Central memory CD8-positive, alpha-beta T cell (primary cell): ENCODE results near the gene GARS1.
A peak's percentile ranks its signal among the peaks of the same experiment; 100 is the strongest.

ENCODE experiments used
- ATAC-seq: fragments of 150-1000 bp; cut with Tn5 transposase; replicated peaks from 2 replicates; pipeline ENCODE4 v1.10.0; 2022; ENCODE audit warnings: mild to moderate bottlenecking, moderate FRiP score, moderate number of reproducible peaks; ENCODE audit not compliant: poor library complexity, severe bottlenecking; ENCODE audit errors: extremely low read depth
- DNase-seq, 2 donors: peaks; one replicate each; pipeline ENCODE4 v3.0.0; 2021; ENCODE audit warnings: low spot score in 2 of 2
- H3K27ac Mint-ChIP-seq: one replicate; pipeline ENCODE4 v1.8.0; 2022; ENCODE audit warnings: low read depth, mild to moderate bottlenecking, moderate library complexity, mixed read lengths
- H3K27me3 Mint-ChIP-seq: one replicate; pipeline ENCODE4 v1.8.0; 2022; ENCODE audit warnings: mixed read lengths
- H3K36me3 Mint-ChIP-seq: one replicate; pipeline ENCODE4 v1.8.0; 2022; ENCODE audit warnings: mild to moderate bottlenecking, moderate library complexity, mixed read lengths; ENCODE audit not compliant: insufficient read depth
- H3K4me1 Mint-ChIP-seq: one replicate; pipeline ENCODE4 v1.8.0; 2022; ENCODE audit warnings: mixed read lengths
- H3K4me3 Mint-ChIP-seq: one replicate; pipeline ENCODE4 v1.8.0; 2022; ENCODE audit warnings: mild to moderate bottlenecking, moderate library complexity, mixed read lengths
- H3K9me3 Mint-ChIP-seq: one replicate; pipeline ENCODE4 v1.8.0; 2022; ENCODE audit warnings: mixed read lengths

Gene GARS1

GRCh38 chr7:30594540-30595435 lies at the start of gene GARS1:
Gene GARS1, plus strand, starts transcription at chr7:30594878. Its CDS starts 44 bp downstream, at chr7:30594922.
- peak; percentile 79 for ATAC-seq
- H3K4me1 Mint-ChIP-seq, result peaks cover 54% of the 10 kb centered on the region
- no peaks in the 10 kb centered on the region for H3K27me3 Mint-ChIP-seq
- H3K36me3 Mint-ChIP-seq, result peaks cover 25% of the 10 kb centered on the region
- H3K9me3 Mint-ChIP-seq, result no peaks in the 10 kb centered on the region
- peak within 1 kb of the TSS; percentile 99 for H3K4me3 Mint-ChIP-seq
- peak within 1 kb of the TSS; percentile 100 for H3K27ac Mint-ChIP-seq
- DNase-seq, result peak; percentile 78 to 83

GRCh38 chr7:30545791-30546555 lies 48.7 kb upstream of the GARS1 start:
- H3K9me3 Mint-ChIP-seq, result no peaks in the 10 kb centered on the region
- ATAC-seq, result no peak
- H3K36me3 Mint-ChIP-seq, result peaks cover 16% of the 10 kb centered on the region
- H3K4me3 Mint-ChIP-seq, result no peak overlapping the region
- no peaks in the 10 kb centered on the region for H3K4me1 Mint-ChIP-seq
- no peaks in the 10 kb centered on the region for H3K27me3 Mint-ChIP-seq
- no peak for DNase-seq
- H3K27ac Mint-ChIP-seq, result no peak overlapping the region

GRCh38 chr7:30546596-30546995 lies 48.1 kb upstream of the GARS1 start:
- Mint-ChIP-seq H3K27ac (no peak overlapping the region), H3K4me3 (no peak overlapping the region), H3K27me3 (no peaks in the 10 kb centered on the region), H3K36me3 (peaks cover 16% of the 10 kb centered on the region), H3K4me1 (no peaks in the 10 kb centered on the region), H3K9me3 (no peaks in the 10 kb centered on the region)
- ATAC-seq (no peak), DNase-seq (no peak)

- Mint-ChIP-seq H3K27me3 (no peaks in the 10 kb centered on the region), H3K4me1 (no peaks in the 10 kb centered on the region), H3K27ac (no peak overlapping the region), H3K36me3 (peaks cover 8% of the 10 kb centered on the region), H3K4me3 (no peak overlapping the region), H3K9me3 (no peaks in the 10 kb centered on the region)
- ATAC-seq (no peak), DNase-seq (no peak)
Measured at GRCh38 chr7:30548845-30549244, 45.8 kb upstream of the GARS1 start.

GRCh38 chr7:30549931-30550493 lies 44.7 kb upstream of the GARS1 start:
- no peak overlapping the region for H3K4me3 Mint-ChIP-seq
- H3K36me3 Mint-ChIP-seq, result peaks cover 8% of the 10 kb centered on the region
- no peak overlapping the region for H3K27ac Mint-ChIP-seq
- H3K27me3 Mint-ChIP-seq, result no peaks in the 10 kb centered on the region
- ATAC-seq (no peak), DNase-seq (no peak)
- no peaks in the 10 kb centered on the region for H3K4me1 Mint-ChIP-seq
- H3K9me3 Mint-ChIP-seq, result no peaks in the 10 kb centered on the region

GRCh38 chr7:30552330-30552729 lies 42.3 kb upstream of the GARS1 start:
- Mint-ChIP-seq H3K27ac (no peak overlapping the region), H3K9me3 (no peaks in the 10 kb centered on the region), H3K4me3 (no peak overlapping the region), H3K27me3 (no peaks in the 10 kb centered on the region), H3K36me3 (peaks cover 5% of the 10 kb centered on the region), H3K4me1 (peaks cover 4% of the 10 kb centered on the region)
- no peak for DNase-seq
- ATAC-seq, result no peak

- Mint-ChIP-seq H3K4me3 (no peak overlapping the region), H3K9me3 (no peaks in the 10 kb centered on the region), H3K27ac (no peak overlapping the region), H3K27me3 (no peaks in the 10 kb centered on the region), H3K4me1 (peaks cover 4% of the 10 kb centered on the region), H3K36me3 (peaks cover 5% of the 10 kb centered on the region)
- no peak for DNase-seq
- ATAC-seq, result no peak
Measured at GRCh38 chr7:30553141-30553540, 41.5 kb upstream of the GARS1 start.

- Mint-ChIP-seq H3K27ac (no peak overlapping the region), H3K9me3 (no peaks in the 10 kb centered on the region), H3K36me3 (peaks cover 5% of the 10 kb centered on the region), H3K4me3 (no peak overlapping the region), H3K27me3 (no peaks in the 10 kb centered on the region), H3K4me1 (peaks cover 4% of the 10 kb centered on the region)
- DNase-seq (no peak), ATAC-seq (no peak)
Measured at GRCh38 chr7:30553546-30553945, 41.1 kb upstream of the GARS1 start.

- Mint-ChIP-seq H3K4me3 (no peak overlapping the region), H3K9me3 (no peaks in the 10 kb centered on the region), H3K4me1 (peaks cover 4% of the 10 kb centered on the region), H3K27ac (no peak overlapping the region), H3K36me3 (no peaks in the 10 kb centered on the region), H3K27me3 (no peaks in the 10 kb centered on the region)
- ATAC-seq, result no peak
- DNase-seq, result no peak
Measured at GRCh38 chr7:30555525-30555924, 39.2 kb upstream of the GARS1 start.

- H3K36me3 Mint-ChIP-seq, result no peaks in the 10 kb centered on the region
- ATAC-seq, result no peak
Measured at GRCh38 chr7:30556840-30557239, 37.8 kb upstream of the GARS1 start.

GRCh38 chr7:30557245-30557644 lies 37.4 kb upstream of the GARS1 start:
- Mint-ChIP-seq H3K4me1 (peaks cover 4% of the 10 kb centered on the region), H3K27me3 (no peaks in the 10 kb centered on the region), H3K36me3 (no peaks in the 10 kb centered on the region), H3K9me3 (no peaks in the 10 kb centered on the region), H3K27ac (no peak overlapping the region), H3K4me3 (no peak overlapping the region)
- no peak for ATAC-seq
- DNase-seq, result no peak

More at GRCh38 chr7:30556840-30557239, 37.8 kb upstream of the GARS1 start:
- H3K27me3 Mint-ChIP-seq, result no peaks in the 10 kb centered on the region
- H3K9me3 Mint-ChIP-seq, result no peaks in the 10 kb centered on the region
- DNase-seq, result no peak
- peaks cover 4% of the 10 kb centered on the region for H3K4me1 Mint-ChIP-seq
- no peak overlapping the region for H3K4me3 Mint-ChIP-seq
- no peak overlapping the region for H3K27ac Mint-ChIP-seq

GRCh38 chr7:30559611-30560010 lies 35.1 kb upstream of the GARS1 start:
- Mint-ChIP-seq H3K27ac (no peak overlapping the region), H3K4me1 (peaks cover 4% of the 10 kb centered on the region), H3K9me3 (no peaks in the 10 kb centered on the region), H3K4me3 (no peak overlapping the region), H3K36me3 (peaks cover 2% of the 10 kb centered on the region), H3K27me3 (no peaks in the 10 kb centered on the region)
- DNase-seq (no peak), ATAC-seq (no peak)
